ENCODE measurements around the gene ATMIN. TPM values are rescaled to one million over a fixed set of nuclear protein-coding genes. Genes with fewer than 3 reads are reported as not detected.

ATMIN gene
- 47.0 and 61.7 TPM in 2 replicates for total RNA-seq (ENCODE audit: low replicate concordance)
- long read RNA-seq, full-length matches to known transcripts = 3 of 96 reads
- long read RNA-seq, partial matches to known transcripts = 73 of 96 reads
- long read RNA-seq, other reads (novel, unspliced or antisense) = 20 of 96 reads

- peak; percentile 93 for DNase-seq (ENCODE audit: extremely low spot score, unreplicated experiment)
- peak within 1 kb of the TSS; percentile 95 for H3K27ac Mint-ChIP-seq
Measured at GRCh38 chr16:81035398-81035974, at the start of gene ATMIN. Gene ATMIN, plus strand, starts transcription at chr16:81035842. Its CDS starts 29 bp downstream, at chr16:81035871.

GRCh38 chr16:80986557-80986956 lies 49.1 kb upstream of the ATMIN start:
- H3K36me3 Mint-ChIP-seq = peaks cover 16% of the 10 kb centered on the region
- TF ChIP-seq CTCF (conservative IDR thresholded peaks at IDR 0.05) = no peak
- H3K4me3 Mint-ChIP-seq = no peak overlapping the region
- no peaks in the 10 kb centered on the region for H3K27me3 Mint-ChIP-seq
- no peak for DNase-seq (ENCODE audit: extremely low spot score, unreplicated experiment)
- H3K9me3 Mint-ChIP-seq = no peaks in the 10 kb centered on the region
- H3K27ac Mint-ChIP-seq = no peak overlapping the region
- H3K4me1 Mint-ChIP-seq (ENCODE audit: unreplicated experiment) = peaks cover 21% of the 10 kb centered on the region

More at GRCh38 chr16:81035398-81035974, at the start of gene ATMIN:
- H3K9me3 Mint-ChIP-seq = no peaks in the 10 kb centered on the region
- TF ChIP-seq CTCF (conservative IDR thresholded peaks at IDR 0.05) = peak; percentile 100
- H3K36me3 Mint-ChIP-seq = peaks cover 19% of the 10 kb centered on the region
- no peaks in the 10 kb centered on the region for H3K27me3 Mint-ChIP-seq
- peaks cover 16% of the 10 kb centered on the region for H3K4me1 Mint-ChIP-seq (ENCODE audit: unreplicated experiment)
- peak within 1 kb of the TSS; percentile 93 for H3K4me3 Mint-ChIP-seq

- Mint-ChIP-seq H3K27me3 (no peaks in the 10 kb centered on the region), H3K27ac (no peak overlapping the region), H3K36me3 (peaks cover 15% of the 10 kb centered on the region), H3K9me3 (no peaks in the 10 kb centered on the region), H3K4me3 (no peak overlapping the region), H3K4me1 (ENCODE audit: unreplicated experiment) (peaks cover 21% of the 10 kb centered on the region)
- DNase-seq (ENCODE audit: extremely low spot score, unreplicated experiment) = no peak
- no peak for TF ChIP-seq CTCF (conservative IDR thresholded peaks at IDR 0.05)
Measured at GRCh38 chr16:80988756-80989155, 46.9 kb upstream of the ATMIN start.

- Mint-ChIP-seq H3K36me3 (peaks cover 15% of the 10 kb centered on the region), H3K4me1 (ENCODE audit: unreplicated experiment) (peaks cover 18% of the 10 kb centered on the region), H3K9me3 (no peaks in the 10 kb centered on the region), H3K4me3 (no peak overlapping the region), H3K27ac (no peak overlapping the region), H3K27me3 (no peaks in the 10 kb centered on the region)
- TF ChIP-seq CTCF (conservative IDR thresholded peaks at IDR 0.05) = no peak
- no peak for DNase-seq (ENCODE audit: extremely low spot score, unreplicated experiment)
Measured at GRCh38 chr16:80989801-80990200, 45.8 kb upstream of the ATMIN start.

- TF ChIP-seq CTCF (conservative IDR thresholded peaks at IDR 0.05) = no peak
- no peak for DNase-seq (ENCODE audit: extremely low spot score, unreplicated experiment)
- Mint-ChIP-seq H3K9me3 (no peaks in the 10 kb centered on the region), H3K4me1 (ENCODE audit: unreplicated experiment) (peaks cover 16% of the 10 kb centered on the region), H3K4me3 (no peak overlapping the region), H3K27me3 (no peaks in the 10 kb centered on the region), H3K27ac (no peak overlapping the region), H3K36me3 (peaks cover 15% of the 10 kb centered on the region)
Measured at GRCh38 chr16:80990577-80990976, 45.1 kb upstream of the ATMIN start.
